Neuronal stem cell (in vitro differentiated cells): ENCODE measurements around the gene LYPD6.

Experiments used
- DNase-seq: peaks from one replicate; pipeline ENCODE4 v3.0.0-alpha.2; 2013; ENCODE audit warnings: low spot score
- H2AFZ ChIP-seq: one replicate; pipeline ENCODE4 v1.6.1; 2013; ENCODE audit warnings: mild to moderate bottlenecking, low read length, inconsistent platforms
- H2AK5ac ChIP-seq: 2 replicates; pipeline ENCODE4 v1.6.1; 2013; ENCODE audit warnings: low read depth, mild to moderate bottlenecking, inconsistent platforms, low read length, moderate library complexity, mixed read lengths
- H2BK120ac ChIP-seq: 2 replicates; pipeline ENCODE4 v1.6.1; 2013; ENCODE audit warnings: low read depth, mild to moderate bottlenecking, inconsistent platforms, low read length, moderate library complexity, mixed read lengths
- H2BK12ac ChIP-seq: one replicate; pipeline ENCODE4 v1.6.1; 2013; ENCODE audit warnings: low read length, inconsistent platforms
- H2BK15ac ChIP-seq: 2 replicates; pipeline ENCODE4 v1.6.1; 2013; ENCODE audit warnings: mild to moderate bottlenecking, low read length, inconsistent platforms, mixed read lengths
- H2BK5ac ChIP-seq: one replicate; pipeline ENCODE4 v1.6.1; 2013; ENCODE audit warnings: inconsistent platforms, mild to moderate bottlenecking, low read length, moderate library complexity
- H3K14ac ChIP-seq: one replicate; pipeline ENCODE4 v1.6.1; 2013; ENCODE audit warnings: low read length, inconsistent platforms
- H3K18ac ChIP-seq: 2 replicates; pipeline ENCODE4 v1.6.1; 2013; ENCODE audit warnings: low read length, inconsistent platforms
- H3K23ac ChIP-seq: 2 replicates; pipeline ENCODE4 v1.6.1; 2013; ENCODE audit warnings: low read depth, mild to moderate bottlenecking, mixed read lengths, low read length, inconsistent platforms; ENCODE audit not compliant: poor library complexity
- H3K27ac ChIP-seq: replicated peaks from 3 replicates; pipeline ENCODE4 v1.5.1; 2013; ENCODE audit warnings: low read length, inconsistent platforms
- H3K27me3 ChIP-seq, 3 experiments: 2 replicates each; pipeline ENCODE4 v1.6.1; 2013; ENCODE audit warnings: low read length in 3 of 3, mild to moderate bottlenecking in 2 of 3, inconsistent platforms in 1 of 3, low read depth in 1 of 3, mixed read lengths in 1 of 3, moderate library complexity in 1 of 3; ENCODE audit not compliant: control insufficient read depth in 3 of 3, insufficient read depth in 3 of 3
- H3K36me3 ChIP-seq, 2 donors: replicated peaks in 1 of 2; 2 replicates each; pipeline ENCODE4 v1.6.1; 2013; ENCODE audit warnings: low read length in 2 of 2; ENCODE audit not compliant: control insufficient read depth in 2 of 2, insufficient read depth in 2 of 2
- H3K4ac ChIP-seq: 2 replicates; pipeline ENCODE4 v1.6.1; 2013; ENCODE audit warnings: inconsistent platforms, mild to moderate bottlenecking, low read length, moderate library complexity
- H3K4me1 ChIP-seq, 2 donors: 1 replicate in 1 of 2; 2 replicates in 1 of 2; pipeline ENCODE4 v1.6.1; 2013; ENCODE audit warnings: low read length in 2 of 2, low read depth in 1 of 2; ENCODE audit not compliant: control insufficient read depth in 2 of 2, insufficient read depth in 1 of 2
- H3K4me2 ChIP-seq: one replicate; pipeline ENCODE4 v1.6.1; 2013; ENCODE audit warnings: mild to moderate bottlenecking, low read length, inconsistent platforms; ENCODE audit not compliant: insufficient read depth, poor library complexity, severe bottlenecking
- H3K4me3 ChIP-seq, 2 donors: 2 replicates each; pipeline ENCODE4 v1.5.1; 2013; ENCODE audit warnings: low read length in 2 of 2, mild to moderate bottlenecking in 2 of 2, inconsistent platforms in 1 of 2, moderate library complexity in 1 of 2
- H3K79me1 ChIP-seq: one replicate; pipeline ENCODE4 v1.6.1; 2013; ENCODE audit warnings: low read depth, mild to moderate bottlenecking, inconsistent platforms, low read length, moderate library complexity
- H3K9ac ChIP-seq: one replicate; pipeline ENCODE4 v1.6.1; 2013; ENCODE audit warnings: mild to moderate bottlenecking, low read depth, low read length, inconsistent platforms; ENCODE audit not compliant: poor library complexity
- H3K9me3 ChIP-seq, 2 donors: replicated peaks in 1 of 2; 2 replicates each; pipeline versions ENCODE3 to v1.6.1; 2013; ENCODE audit warnings: low read length in 2 of 2, mild to moderate bottlenecking in 2 of 2, inconsistent platforms in 1 of 2, low read depth in 1 of 2, mixed read lengths in 1 of 2, moderate library complexity in 1 of 2; ENCODE audit not compliant: control insufficient read depth in 2 of 2, insufficient read depth in 1 of 2
- H4K8ac ChIP-seq: one replicate; pipeline ENCODE4 v1.6.1; 2013; ENCODE audit warnings: low read depth, mild to moderate bottlenecking, inconsistent platforms, low read length, moderate library complexity
- H4K91ac ChIP-seq: one replicate; pipeline ENCODE4 v1.6.1; 2013; ENCODE audit warnings: low read length, low read depth, mild to moderate bottlenecking, inconsistent platforms; ENCODE audit not compliant: poor library complexity
- WGBS, 2 donors: extraction: QIAGEN DNeasy Blood & Tissue Kit; methylation state at CpG; one replicate each; pipeline ENCODE4 v1.1.7; 2013; ENCODE audit warnings: missing lambda C conversion rate in 2 of 2, mixed read lengths in 1 of 2; ENCODE audit not compliant: insufficient read length in 2 of 2, insufficient replicate concordance in 1 of 2; ENCODE audit errors: extremely low coverage in 2 of 2; 5-methylcytosine and 5-hydroxymethylcytosine counted together

LYPD6 gene

DNA sequence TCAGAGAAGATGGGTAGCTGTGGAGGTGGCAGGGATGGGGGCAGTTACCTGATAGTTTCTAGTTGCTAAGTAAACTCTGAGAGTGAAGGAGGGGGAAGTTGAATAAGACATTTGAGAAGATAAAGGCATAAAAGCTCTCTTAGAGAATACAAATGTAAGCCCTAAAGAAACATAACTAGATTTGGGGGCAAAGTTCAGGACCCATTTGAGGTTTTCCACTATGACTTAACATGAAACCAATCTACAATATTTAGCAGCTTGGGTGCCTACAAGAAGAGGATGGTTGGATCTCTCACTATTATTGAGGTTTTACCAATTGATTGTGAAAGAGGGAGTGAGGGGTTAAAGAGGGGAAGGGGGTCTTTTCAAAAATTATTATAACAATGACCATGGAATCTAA lies 34.4 kb upstream of the LYPD6 start:
- Histone ChIP-seq H3K9me3 (no peaks in the 10 kb centered on the region), H3K27ac (no peak overlapping the region), H3K18ac (no peak overlapping the region), H3K4me2 (no peak overlapping the region), H3K27me3 (peaks cover 0 to 9% (median 0%) of the 10 kb centered on the region in 3 experiments), H3K4me3 (no peak overlapping the region), H3K14ac (no peak overlapping the region), H2BK15ac (no peak overlapping the region), H2AFZ (no peak overlapping the region), H4K8ac (no peak overlapping the region), H2BK5ac (no peak overlapping the region), H4K91ac (no peak overlapping the region), H3K4ac (no peak overlapping the region), H3K4me1 (peaks cover 0 to 2% of the 10 kb centered on the region in 2 donors), H3K9ac (no peak overlapping the region), H3K79me1 (no peaks in the 10 kb centered on the region), H3K36me3 (no peaks in the 10 kb centered on the region), H2BK120ac (no peak overlapping the region), H2BK12ac (no peak overlapping the region), H3K23ac (no peak overlapping the region), H2AK5ac (no peak overlapping the region)
- no peak for DNase-seq

GRCh38 chr2:149307014-149307413 lies 23.4 kb upstream of the LYPD6 start:
- peaks cover 0 to 16% (median 0%) of the 10 kb centered on the region in 3 experiments for H3K27me3 ChIP-seq
- H3K27ac ChIP-seq: no peak overlapping the region

DNA sequence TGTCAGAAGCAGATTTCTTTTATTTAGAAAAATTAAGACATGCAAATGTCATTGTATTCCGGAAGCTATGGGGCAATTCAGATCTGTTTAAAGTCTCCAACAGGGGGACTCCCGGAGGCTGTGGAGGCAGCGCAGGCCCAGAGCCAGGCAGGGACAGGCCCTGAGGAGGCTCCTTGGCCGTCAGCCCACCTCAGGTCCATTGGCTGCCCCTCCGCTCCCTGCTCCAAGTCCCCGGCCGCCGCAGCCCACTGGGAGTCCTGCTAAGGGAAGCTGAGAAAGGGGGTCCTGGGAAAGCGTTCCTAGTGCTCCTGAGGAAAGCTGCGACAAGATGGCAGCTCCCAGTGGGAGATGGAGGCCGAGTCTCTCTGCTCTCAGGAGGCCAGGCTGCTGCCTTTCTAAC lies 20.0 kb upstream of the LYPD6 start:
- Histone ChIP-seq H3K4ac (peak overlapping the region; percentile 14), H3K4me1 (peaks cover 3 to 5% of the 10 kb centered on the region in 2 donors), H3K36me3 (no peaks in the 10 kb centered on the region), H3K79me1 (no peaks in the 10 kb centered on the region), H3K27ac (no peak overlapping the region), H4K91ac (no peak overlapping the region), H2AFZ (no peak overlapping the region), H3K9ac (peak overlapping the region; percentile 65), H2BK5ac (peak overlapping the region; percentile 79), H3K18ac (peak overlapping the region; percentile 40), H2BK12ac (no peak overlapping the region), H2AK5ac (peak overlapping the region; percentile 50), H3K4me2 (no peak overlapping the region), H3K14ac (no peak overlapping the region), H3K9me3 (no peaks in the 10 kb centered on the region), H3K23ac (no peak overlapping the region), H3K27me3 (peaks cover 0 to 9% (median 0%) of the 10 kb centered on the region in 3 experiments), H3K4me3 (no peak overlapping the region), H4K8ac (no peak overlapping the region), H2BK120ac (no peak overlapping the region), H2BK15ac (peak overlapping the region; percentile 40)
- no CpG with 5 or more reads among the region's 11 CpGs for whole genome bisulfite sequencing, 2 donors
- no peak for DNase-seq

More at GRCh38 chr2:149307014-149307413, 23.4 kb upstream of the LYPD6 start:
- Histone ChIP-seq H4K8ac (no peak overlapping the region), H3K36me3 (no peaks in the 10 kb centered on the region), H2BK5ac (no peak overlapping the region), H2BK12ac (no peak overlapping the region), H2AK5ac (no peak overlapping the region), H3K4me1 (peaks cover 0 to 1% of the 10 kb centered on the region in 2 donors), H2BK15ac (no peak overlapping the region), H3K4me3 (no peak overlapping the region), H3K9ac (no peak overlapping the region), H3K4ac (no peak overlapping the region), H3K79me1 (no peaks in the 10 kb centered on the region), H2AFZ (no peak overlapping the region), H3K9me3 (no peaks in the 10 kb centered on the region), H4K91ac (no peak overlapping the region), H3K4me2 (no peak overlapping the region), H3K18ac (no peak overlapping the region), H2BK120ac (no peak overlapping the region), H3K23ac (no peak overlapping the region), H3K14ac (no peak overlapping the region)
- no CpG with 5 or more reads among the region's 5 CpGs for WGBS, 2 donors
- DNase-seq: no peak

DNA sequence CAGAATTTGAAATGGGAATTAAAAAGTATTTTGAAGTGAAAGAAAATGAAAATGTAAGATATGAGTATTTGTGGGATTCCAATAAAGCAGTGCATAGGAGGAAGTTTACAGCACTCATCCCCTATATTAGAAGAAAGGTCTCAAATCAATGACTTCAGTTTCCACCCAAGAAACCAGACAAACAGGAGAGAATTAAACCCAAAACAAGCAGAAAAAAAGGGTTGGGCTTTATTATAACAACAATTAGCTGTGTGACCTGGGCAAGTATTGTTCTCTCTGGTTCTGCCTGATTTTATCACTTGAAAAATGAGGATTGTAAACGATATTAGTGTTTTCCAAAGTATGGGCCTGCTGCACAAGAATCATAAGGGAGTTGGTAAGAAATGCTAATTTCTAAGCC lies 18.3 kb upstream of the LYPD6 start:
- Histone ChIP-seq H2BK5ac (no peak overlapping the region), H4K8ac (no peak overlapping the region), H3K79me1 (no peaks in the 10 kb centered on the region), H4K91ac (no peak overlapping the region), H3K14ac (no peak overlapping the region), H3K27ac (no peak overlapping the region), H3K4me2 (no peak overlapping the region), H2AK5ac (no peak overlapping the region), H2BK15ac (no peak overlapping the region), H3K4ac (no peak overlapping the region), H3K9me3 (no peaks in the 10 kb centered on the region), H3K9ac (no peak overlapping the region), H3K4me1 (peaks cover 3 to 5% of the 10 kb centered on the region in 2 donors), H3K4me3 (no peak overlapping the region), H3K18ac (no peak overlapping the region), H2AFZ (no peak overlapping the region), H2BK120ac (no peak overlapping the region), H3K27me3 (peaks cover 0 to 18% (median 0%) of the 10 kb centered on the region in 3 experiments), H2BK12ac (no peak overlapping the region), H3K36me3 (no peaks in the 10 kb centered on the region), H3K23ac (no peak overlapping the region)
- WGBS, 2 donors: no CpG with 5 or more reads among the region's 1 CpG
- no peak for DNase-seq
